Measurements from ENCODE around the gene TTC9.

The TTC9 gene

DNA sequence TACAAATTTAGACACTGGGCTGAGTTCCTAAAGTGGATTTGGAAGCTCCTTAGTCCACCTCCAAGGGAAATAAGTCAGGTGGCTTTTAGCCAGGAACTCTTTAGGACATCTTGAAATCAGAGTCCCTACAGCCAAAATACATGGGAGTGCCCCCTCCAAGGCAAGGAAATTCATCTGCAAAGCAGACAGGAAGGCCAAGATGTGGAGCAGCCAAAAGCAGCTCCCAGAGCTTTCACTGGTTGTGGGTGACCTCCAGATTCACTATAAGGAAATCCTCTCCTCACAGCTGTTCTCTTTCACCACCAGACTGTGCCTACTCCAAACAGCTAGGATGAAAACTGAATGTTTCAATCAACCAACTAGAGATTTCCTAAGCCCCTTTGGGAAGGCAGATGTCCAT is 6.6 kb downstream of the TTC9 start:
- peaks cover 27% of the 10 kb centered on the region for H3K27me3 ChIP-seq (replicated peaks; ENCODE audit: control insufficient read depth, insufficient read depth, low read length)

DNA sequence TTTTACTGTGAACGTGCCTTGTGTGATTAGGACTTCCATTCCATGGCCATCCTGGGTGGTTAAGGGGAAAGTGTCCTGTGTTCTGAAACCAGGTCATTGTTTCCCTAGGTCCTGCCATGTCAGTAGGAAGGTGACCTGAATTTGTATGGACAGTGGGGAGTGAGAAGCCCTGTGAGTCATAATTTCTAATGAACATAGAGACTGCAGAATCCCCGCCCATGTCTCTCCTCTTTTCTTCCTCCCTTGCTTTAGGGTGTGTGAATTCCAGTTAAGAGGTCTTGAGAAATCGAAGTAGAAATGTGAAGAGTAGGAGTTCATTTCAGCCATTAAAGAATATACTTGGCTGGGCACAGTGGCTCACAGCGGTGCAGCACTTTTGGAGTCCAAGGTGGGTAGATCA is 8.1 kb downstream of the TTC9 start:
- Histone ChIP-seq H3K9ac (ENCODE audit: low read length) (no peak overlapping the region), H3K4me3 (ENCODE audit: low read length) (no peak overlapping the region), H3K27me3 (replicated peaks; ENCODE audit: control insufficient read depth, insufficient read depth, low read length) (peaks cover 24% of the 10 kb centered on the region), H3K4me1 (ENCODE audit: control insufficient read depth, insufficient read depth, low read length) (no peaks in the 10 kb centered on the region), H3K9me3 (ENCODE audit: control insufficient read depth, low read length) (no peaks in the 10 kb centered on the region), H3K36me3 (ENCODE audit: control insufficient read depth, insufficient read depth, low read length, severe bottlenecking) (no peaks in the 10 kb centered on the region)
- no peak for DNase-seq (ENCODE audit: low read depth)

More for the DNA sequence above, 6.6 kb downstream of the TTC9 start:
- no peaks in the 10 kb centered on the region for H3K36me3 ChIP-seq (ENCODE audit: control insufficient read depth, insufficient read depth, low read length, severe bottlenecking)
- H3K4me3 ChIP-seq (ENCODE audit: low read length) = no peak overlapping the region
- H3K4me1 ChIP-seq (ENCODE audit: control insufficient read depth, insufficient read depth, low read length) = no peaks in the 10 kb centered on the region
- H3K9ac ChIP-seq (ENCODE audit: low read length) = no peak overlapping the region
- H3K9me3 ChIP-seq (ENCODE audit: control insufficient read depth, low read length) = no peaks in the 10 kb centered on the region
- no peak for DNase-seq (ENCODE audit: low read depth)

DNA sequence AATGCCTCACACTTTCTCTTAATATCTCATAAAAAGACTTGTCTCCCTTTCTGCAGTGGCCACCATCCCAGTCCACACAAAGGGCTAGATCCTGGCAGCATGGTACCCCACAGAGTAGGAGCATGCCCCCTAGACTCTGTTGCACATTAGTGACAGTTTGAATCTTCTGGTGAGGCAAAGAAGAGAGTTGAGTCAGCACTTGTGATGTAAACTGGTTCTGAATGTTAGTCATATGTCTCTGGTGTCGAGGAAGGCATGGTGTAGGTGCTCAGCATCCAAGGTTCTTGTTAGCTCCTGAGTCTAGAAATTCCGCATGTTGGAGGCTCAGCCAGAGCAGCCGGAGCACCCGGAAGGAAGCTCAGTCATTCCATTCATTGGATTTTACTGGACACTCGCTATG is 9.8 kb downstream of the TTC9 start:
- DNase-seq (ENCODE audit: low read depth) = no peak

DNA sequence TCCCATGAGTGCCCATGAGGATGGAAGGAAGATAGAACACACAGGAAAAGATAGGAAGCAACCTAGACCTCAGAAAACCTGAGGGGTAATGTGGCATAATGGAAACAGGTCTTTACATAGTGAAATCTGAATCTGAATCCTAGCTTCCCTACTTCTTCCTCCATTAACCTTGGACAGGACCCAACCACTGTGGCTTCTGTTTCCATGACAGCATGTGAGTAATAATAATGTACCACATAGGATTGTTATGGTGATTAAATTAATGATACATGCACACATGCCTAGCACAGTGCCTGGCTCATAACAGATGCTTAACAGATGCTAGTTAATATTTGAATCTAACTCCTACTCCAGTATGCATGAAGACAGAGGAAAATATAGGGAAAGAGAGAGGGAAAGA is 11.2 kb downstream of the TTC9 start:
- Histone ChIP-seq H3K9me3 (ENCODE audit: control insufficient read depth, low read length) (no peaks in the 10 kb centered on the region), H3K27me3 (replicated peaks; ENCODE audit: control insufficient read depth, insufficient read depth, low read length) (peaks cover 34% of the 10 kb centered on the region), H3K4me3 (ENCODE audit: low read length) (no peak overlapping the region), H3K9ac (ENCODE audit: low read length) (no peak overlapping the region), H3K4me1 (ENCODE audit: control insufficient read depth, insufficient read depth, low read length) (no peaks in the 10 kb centered on the region), H3K36me3 (ENCODE audit: control insufficient read depth, insufficient read depth, low read length, severe bottlenecking) (no peaks in the 10 kb centered on the region)
- DNase-seq (ENCODE audit: low read depth) = no peak

More for the DNA sequence above, 9.8 kb downstream of the TTC9 start:
- Histone ChIP-seq H3K4me1 (ENCODE audit: control insufficient read depth, insufficient read depth, low read length) (no peaks in the 10 kb centered on the region), H3K4me3 (ENCODE audit: low read length) (no peak overlapping the region), H3K9me3 (ENCODE audit: control insufficient read depth, low read length) (no peaks in the 10 kb centered on the region), H3K27me3 (replicated peaks; ENCODE audit: control insufficient read depth, insufficient read depth, low read length) (peaks cover 27% of the 10 kb centered on the region), H3K9ac (ENCODE audit: low read length) (no peak overlapping the region), H3K36me3 (ENCODE audit: control insufficient read depth, insufficient read depth, low read length, severe bottlenecking) (no peaks in the 10 kb centered on the region)

DNA sequence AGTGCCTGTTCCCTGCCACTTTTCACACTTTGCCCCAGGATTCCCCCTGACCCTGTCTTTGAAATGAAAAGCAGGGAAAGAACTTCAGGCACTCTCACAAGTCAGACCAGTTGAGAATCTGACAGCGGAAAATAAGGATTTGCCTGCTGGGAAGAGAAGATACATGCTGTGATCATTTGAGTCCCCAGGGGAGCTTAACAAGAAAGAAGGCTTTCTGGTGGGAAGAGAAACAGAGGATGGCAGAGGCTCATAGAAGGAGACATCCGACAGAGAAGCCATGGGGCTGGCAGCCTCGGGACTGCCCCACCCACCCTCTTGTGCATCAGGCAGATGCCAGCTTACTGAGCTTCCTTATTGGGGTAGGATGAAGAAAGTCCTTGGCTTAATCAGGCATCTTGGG is 11.9 kb downstream of the TTC9 start:
- peaks cover 34% of the 10 kb centered on the region for H3K27me3 ChIP-seq (replicated peaks; ENCODE audit: control insufficient read depth, insufficient read depth, low read length)
- no peaks in the 10 kb centered on the region for H3K36me3 ChIP-seq (ENCODE audit: control insufficient read depth, insufficient read depth, low read length, severe bottlenecking)
- H3K9me3 ChIP-seq (ENCODE audit: control insufficient read depth, low read length) = no peaks in the 10 kb centered on the region
- DNase-seq (ENCODE audit: low read depth) = no peak
- H3K9ac ChIP-seq (ENCODE audit: low read length) = no peak overlapping the region
- H3K4me1 ChIP-seq (ENCODE audit: control insufficient read depth, insufficient read depth, low read length) = no peaks in the 10 kb centered on the region
- no peak overlapping the region for H3K4me3 ChIP-seq (ENCODE audit: low read length)

DNA sequence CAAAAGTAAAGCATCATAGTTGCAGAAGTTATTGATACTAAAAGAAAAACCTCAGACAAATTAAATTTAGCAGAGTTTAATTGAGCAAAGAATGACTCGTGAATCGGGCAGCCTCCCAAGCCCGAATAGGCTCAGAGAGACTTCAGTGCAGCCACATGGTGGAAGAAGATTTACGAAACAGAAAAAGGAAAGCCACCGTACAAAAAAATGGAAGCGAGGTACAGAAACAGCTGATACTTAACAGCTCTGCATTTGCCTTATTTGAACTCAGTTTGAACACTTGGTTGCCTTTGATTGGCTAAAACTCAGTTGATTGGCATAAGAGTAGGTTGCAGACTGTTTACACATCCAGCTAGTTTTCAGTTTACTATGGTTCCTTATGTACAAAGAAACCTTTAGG is 12.9 kb downstream of the TTC9 start:
- no peaks in the 10 kb centered on the region for H3K9me3 ChIP-seq (ENCODE audit: control insufficient read depth, low read length)
- H3K4me3 ChIP-seq (ENCODE audit: low read length) = no peak overlapping the region
- no peak for DNase-seq (ENCODE audit: low read depth)
- peaks cover 32% of the 10 kb centered on the region for H3K27me3 ChIP-seq (replicated peaks; ENCODE audit: control insufficient read depth, insufficient read depth, low read length)
- no peak overlapping the region for H3K9ac ChIP-seq (ENCODE audit: low read length)
- H3K36me3 ChIP-seq (ENCODE audit: control insufficient read depth, insufficient read depth, low read length, severe bottlenecking) = no peaks in the 10 kb centered on the region
- H3K4me1 ChIP-seq (ENCODE audit: control insufficient read depth, insufficient read depth, low read length) = no peaks in the 10 kb centered on the region

DNA sequence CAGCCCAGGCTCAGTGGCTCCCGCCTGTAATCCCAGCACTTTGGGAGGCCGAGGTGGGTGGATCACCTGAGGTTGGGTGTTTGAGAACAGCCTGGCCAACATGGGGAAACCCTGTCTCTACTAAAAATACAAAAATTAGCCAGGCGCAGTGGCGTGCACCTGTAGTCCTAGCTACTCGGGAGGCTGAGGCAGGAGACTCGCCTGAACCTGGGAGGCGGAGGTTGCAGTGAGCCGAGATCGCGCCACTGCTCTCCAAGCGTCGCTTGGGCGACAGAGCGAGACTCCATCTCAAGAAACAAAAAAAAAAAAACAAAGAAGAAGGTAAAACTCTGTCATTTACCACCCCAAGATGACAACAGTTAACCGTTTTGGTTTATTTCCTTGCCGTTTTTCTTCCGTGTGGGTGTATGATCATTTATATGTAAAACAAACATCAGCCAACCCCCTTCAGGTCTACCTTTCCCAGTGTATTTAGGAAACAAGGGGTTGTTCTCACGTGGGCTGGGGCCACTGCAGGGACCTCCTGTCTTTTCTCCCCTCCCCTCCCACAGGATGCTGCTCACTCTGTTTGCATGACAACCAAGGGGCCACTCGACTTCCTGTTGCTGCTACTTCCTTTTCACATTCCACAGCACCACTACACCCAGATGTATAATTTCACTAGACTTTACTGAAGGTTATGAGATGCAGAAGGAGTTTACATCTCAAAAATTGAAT is 13.6 kb downstream of the TTC9 start:
- Histone ChIP-seq H3K9ac (ENCODE audit: low read length) (no peak overlapping the region), H3K4me1 (ENCODE audit: control insufficient read depth, insufficient read depth, low read length) (no peaks in the 10 kb centered on the region), H3K9me3 (ENCODE audit: control insufficient read depth, low read length) (no peaks in the 10 kb centered on the region), H3K27me3 (replicated peaks; ENCODE audit: control insufficient read depth, insufficient read depth, low read length) (peaks cover 33% of the 10 kb centered on the region), H3K4me3 (ENCODE audit: low read length) (no peak overlapping the region), H3K36me3 (ENCODE audit: control insufficient read depth, insufficient read depth, low read length, severe bottlenecking) (no peaks in the 10 kb centered on the region)
- DNase-seq (ENCODE audit: low read depth) = no peak

DNA sequence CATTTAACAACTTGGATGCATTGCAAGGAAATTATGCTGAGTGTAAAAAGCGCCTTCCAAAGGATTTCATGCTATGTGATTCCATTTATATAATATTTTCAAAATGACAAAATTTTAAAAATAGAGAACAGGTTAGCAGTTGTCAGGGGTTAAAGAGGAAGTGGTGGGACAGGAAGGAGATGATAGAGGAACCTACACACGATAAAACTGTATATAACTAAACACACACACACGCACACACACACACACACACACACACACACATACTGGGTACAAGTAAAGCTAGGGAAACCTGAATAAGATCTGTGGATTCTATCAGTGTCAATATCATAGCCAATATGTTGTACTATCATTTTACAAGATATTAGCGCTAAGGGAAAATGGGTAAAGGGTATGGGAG is 17.2 kb downstream of the TTC9 start:
- no peak overlapping the region for H3K4me3 ChIP-seq (ENCODE audit: low read length)
- DNase-seq (ENCODE audit: low read depth) = no peak
- no peak overlapping the region for H3K9ac ChIP-seq (ENCODE audit: low read length)
- H3K4me1 ChIP-seq (ENCODE audit: control insufficient read depth, insufficient read depth, low read length) = peaks cover 1% of the 10 kb centered on the region
- peaks cover 23% of the 10 kb centered on the region for H3K27me3 ChIP-seq (replicated peaks; ENCODE audit: control insufficient read depth, insufficient read depth, low read length)
- no peaks in the 10 kb centered on the region for H3K9me3 ChIP-seq (ENCODE audit: control insufficient read depth, low read length)
- no peaks in the 10 kb centered on the region for H3K36me3 ChIP-seq (ENCODE audit: control insufficient read depth, insufficient read depth, low read length, severe bottlenecking)

DNA sequence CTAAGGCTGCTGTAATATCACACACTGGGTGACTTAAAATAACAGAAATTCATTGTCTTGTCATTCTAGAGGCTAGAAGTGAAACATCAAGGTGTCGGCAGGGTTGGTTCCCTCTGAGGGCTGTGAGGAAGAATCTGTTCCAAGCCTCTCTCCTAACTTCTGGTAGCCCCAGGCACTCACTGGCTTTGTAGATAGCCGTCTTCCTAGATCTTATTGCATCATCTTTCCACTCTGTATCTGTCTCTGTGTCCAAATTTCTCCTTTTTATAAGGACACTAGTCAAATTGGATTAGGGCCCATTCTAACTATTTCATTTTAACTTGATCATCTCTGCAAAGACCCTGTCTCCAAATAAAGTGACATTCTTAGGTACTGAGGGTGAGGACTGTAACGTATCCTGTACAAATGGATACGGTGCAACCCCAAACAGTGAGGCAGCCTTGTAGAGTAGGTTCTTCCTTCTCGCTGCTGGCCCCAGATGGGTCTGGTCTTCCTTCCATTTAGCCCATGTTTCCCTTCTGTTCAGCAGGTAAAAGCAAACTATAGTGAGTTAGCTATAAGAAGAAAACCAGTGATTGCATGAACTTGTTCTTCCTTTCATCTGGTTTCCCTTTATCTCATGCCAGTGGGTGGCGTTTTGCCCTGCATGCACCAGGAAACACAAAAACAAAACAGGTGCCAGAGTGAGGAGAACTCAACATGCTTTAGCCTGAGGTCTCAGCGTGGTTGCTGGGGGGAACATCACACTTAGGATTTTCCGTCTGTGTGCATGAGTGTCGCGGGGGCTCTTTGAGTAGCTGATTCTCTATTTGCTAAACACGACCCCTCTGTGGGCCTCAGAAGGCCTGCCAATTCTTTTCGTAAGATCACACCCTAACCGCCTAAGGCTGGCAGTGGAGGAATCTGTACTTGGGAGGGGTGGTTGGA is 19.5 kb downstream of the TTC9 start:
- H3K9ac ChIP-seq (ENCODE audit: low read length) = no peak overlapping the region
- no peak overlapping the region for H3K4me3 ChIP-seq (ENCODE audit: low read length)
- peaks cover 19% of the 10 kb centered on the region for H3K27me3 ChIP-seq (replicated peaks; ENCODE audit: control insufficient read depth, insufficient read depth, low read length)
- peaks cover 5% of the 10 kb centered on the region for H3K4me1 ChIP-seq (ENCODE audit: control insufficient read depth, insufficient read depth, low read length)
- no peak for DNase-seq (ENCODE audit: low read depth)
- no peaks in the 10 kb centered on the region for H3K9me3 ChIP-seq (ENCODE audit: control insufficient read depth, low read length)
- no peaks in the 10 kb centered on the region for H3K36me3 ChIP-seq (ENCODE audit: control insufficient read depth, insufficient read depth, low read length, severe bottlenecking)

DNA sequence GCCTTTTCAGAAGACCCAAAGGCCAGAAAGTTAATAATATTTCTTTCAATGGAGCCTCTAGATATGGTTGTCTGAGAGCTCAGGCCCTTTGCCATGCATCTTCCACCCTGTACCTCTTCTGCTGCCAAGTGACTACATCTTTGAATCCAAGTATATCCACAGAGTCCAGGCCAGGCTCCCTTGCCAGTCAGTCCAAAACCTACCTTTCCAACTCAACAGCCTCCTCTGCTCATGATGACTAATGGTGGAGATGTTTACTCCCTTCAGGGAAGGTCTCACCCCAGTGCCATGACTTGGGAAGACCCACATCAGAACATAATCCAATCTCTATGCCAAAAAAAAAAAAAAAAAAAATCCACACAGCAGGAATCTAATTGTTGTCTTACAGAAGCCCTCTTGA is 20.4 kb downstream of the TTC9 start:
- H3K4me1 ChIP-seq (ENCODE audit: control insufficient read depth, insufficient read depth, low read length) = peaks cover 5% of the 10 kb centered on the region
- no peak overlapping the region for H3K9ac ChIP-seq (ENCODE audit: low read length)
- no peaks in the 10 kb centered on the region for H3K36me3 ChIP-seq (ENCODE audit: control insufficient read depth, insufficient read depth, low read length, severe bottlenecking)
- H3K27me3 ChIP-seq (replicated peaks; ENCODE audit: control insufficient read depth, insufficient read depth, low read length) = peaks cover 11% of the 10 kb centered on the region
- H3K4me3 ChIP-seq (ENCODE audit: low read length) = no peak overlapping the region
- DNase-seq (ENCODE audit: low read depth) = no peak
- H3K9me3 ChIP-seq (ENCODE audit: control insufficient read depth, low read length) = no peaks in the 10 kb centered on the region

DNA sequence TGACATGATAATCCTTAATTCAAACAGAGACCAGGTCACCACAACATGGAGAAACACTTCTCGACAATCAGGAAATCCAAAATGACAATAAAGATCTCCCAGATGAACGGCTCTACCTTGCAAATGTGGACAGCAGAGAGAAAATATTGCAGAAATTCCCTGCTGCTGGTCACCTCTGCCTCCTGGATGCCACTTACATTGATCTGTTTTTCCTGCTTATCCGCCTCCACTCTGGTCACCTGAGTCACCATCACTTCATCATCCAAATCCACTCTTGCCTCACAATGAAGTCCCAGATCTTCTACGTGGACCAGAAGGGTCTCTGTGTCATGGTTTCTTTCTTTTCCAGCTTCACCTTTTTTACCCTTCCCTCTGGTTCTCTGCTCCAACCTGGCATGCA is 21.1 kb downstream of the TTC9 start:
- Histone ChIP-seq H3K27me3 (replicated peaks; ENCODE audit: control insufficient read depth, insufficient read depth, low read length) (peaks cover 9% of the 10 kb centered on the region), H3K4me3 (ENCODE audit: low read length) (no peak overlapping the region), H3K4me1 (ENCODE audit: control insufficient read depth, insufficient read depth, low read length) (peaks cover 5% of the 10 kb centered on the region), H3K9me3 (ENCODE audit: control insufficient read depth, low read length) (no peaks in the 10 kb centered on the region), H3K36me3 (ENCODE audit: control insufficient read depth, insufficient read depth, low read length, severe bottlenecking) (no peaks in the 10 kb centered on the region), H3K9ac (ENCODE audit: low read length) (no peak overlapping the region)
- DNase-seq (ENCODE audit: low read depth) = no peak

All from adipocyte (in vitro differentiated cells).